Breast epithelium (tissue), 4 donors: Measurements from ENCODE around the gene NIPAL1. TPM values are rescaled to one million over a fixed set of nuclear protein-coding genes. Genes with fewer than 3 reads are reported as not detected.
"Not testable (repeated sequence)": the region's sequence is repeated elsewhere in the genome, so short reads cannot be mapped to it uniquely, and the experiment has no call there.

Source experiments
- DNase-seq, 2 donors: peaks; one replicate each; pipeline ENCODE4 v3.0.0-alpha.2; 2019; ENCODE audit warnings: low spot score in 2 of 2
- H3K27ac ChIP-seq, 2 donors: fragments of 200-600 bp; sonication (generic) in 1 of 2; one replicate each; pipeline ENCODE4 v1.5.1; 2016 to 2019; ENCODE audit warnings: mild to moderate bottlenecking in 1 of 2
- H3K27me3 ChIP-seq, 2 donors: fragments of 200-600 bp; sonication (generic) in 1 of 2; one replicate each; pipeline versions ENCODE4 v1.5.1 to v1.6.0; 2017 to 2019; ENCODE audit warnings: control low read depth in 1 of 2, mild to moderate bottlenecking in 1 of 2
- H3K36me3 ChIP-seq: fragments of 200-600 bp; one replicate; pipeline ENCODE4 v1.5.1; 2019
- H3K4me1 ChIP-seq, 2 donors: fragments of 200-600 bp; sonication (generic); one replicate each; pipeline ENCODE4 v1.5.1; 2016 to 2019; ENCODE audit warnings: control low read depth in 1 of 2
- H3K4me3 ChIP-seq, 3 donors: fragments of 200-600 bp; sonication (generic); 1 replicate in 2 of 3; 2 replicates in 1 of 3; pipeline ENCODE4 v1.5.1; 2016 to 2019; ENCODE audit warnings: mild to moderate bottlenecking in 3 of 3, moderate library complexity in 2 of 3
- H3K9me3 ChIP-seq, 2 donors: fragments of 200-600 bp; sonication (generic) in 1 of 2; one replicate each; pipeline ENCODE4 v1.5.1; 2016 to 2019; ENCODE audit warnings: control low read depth in 1 of 2
- POLR2A ChIP-seq: fragments of 450-650 bp; IDR thresholded peaks from one replicate; pipeline ENCODE4 v1.6.1; 2016; ENCODE audit warnings: antibody characterized with exemption, mild to moderate bottlenecking, moderate library complexity
- POLR2AphosphoS5 ChIP-seq, 3 donors: sonication (generic); formaldehyde crosslinking; IDR thresholded peaks; one replicate each; pipeline ENCODE4 v1.6.1; 2017; ENCODE audit warnings: antibody characterized with exemption in 3 of 3
- intact Hi-C: fragments of 100-400 bp; cut with DNase I; formaldehyde crosslinking; loops from one replicate; pipeline ENCODE4 v1.15.1; 2023; ENCODE audit warnings: low total_unique reads
- total RNA-seq, 3 donors: library from RNA; depleted of rRNA; stranded (reverse); fragments of >200 nt; gene quantifications; one replicate each; pipeline ENCODE4 v1.1.0, GENCODE V29; 2016
- TF ChIP-seq, protein P1 (sequence below), 3 donors: fragments of 450-650 bp; IDR thresholded peaks; one replicate each; pipeline ENCODE4 v1.5.1; 2016 to 2017; ENCODE audit warnings: antibody characterized with exemption in 3 of 3, mild to moderate bottlenecking in 3 of 3, moderate library complexity in 3 of 3

The NIPAL1 gene
- total RNA-seq, 3 donors from 2014 or later, result under 0.01 to 9.4 (median 2.0) TPM

GRCh38 chr4:47996021-47996420 lies 20.6 kb upstream of the NIPAL1 start:
- H3K4me3 ChIP-seq, result no peak overlapping the region
- no peaks in the 10 kb centered on the region for H3K27me3 ChIP-seq
- no peak for DNase-seq
- no peak overlapping the region for H3K27ac ChIP-seq
- peaks cover 9 to 40% of the 10 kb centered on the region in 2 donors for H3K9me3 ChIP-seq
- no peaks in the 10 kb centered on the region for H3K36me3 ChIP-seq
- H3K4me1 ChIP-seq, result no peaks in the 10 kb centered on the region
- intact Hi-C loops, result no loop called here
- TF ChIP-seq, protein P1, sequence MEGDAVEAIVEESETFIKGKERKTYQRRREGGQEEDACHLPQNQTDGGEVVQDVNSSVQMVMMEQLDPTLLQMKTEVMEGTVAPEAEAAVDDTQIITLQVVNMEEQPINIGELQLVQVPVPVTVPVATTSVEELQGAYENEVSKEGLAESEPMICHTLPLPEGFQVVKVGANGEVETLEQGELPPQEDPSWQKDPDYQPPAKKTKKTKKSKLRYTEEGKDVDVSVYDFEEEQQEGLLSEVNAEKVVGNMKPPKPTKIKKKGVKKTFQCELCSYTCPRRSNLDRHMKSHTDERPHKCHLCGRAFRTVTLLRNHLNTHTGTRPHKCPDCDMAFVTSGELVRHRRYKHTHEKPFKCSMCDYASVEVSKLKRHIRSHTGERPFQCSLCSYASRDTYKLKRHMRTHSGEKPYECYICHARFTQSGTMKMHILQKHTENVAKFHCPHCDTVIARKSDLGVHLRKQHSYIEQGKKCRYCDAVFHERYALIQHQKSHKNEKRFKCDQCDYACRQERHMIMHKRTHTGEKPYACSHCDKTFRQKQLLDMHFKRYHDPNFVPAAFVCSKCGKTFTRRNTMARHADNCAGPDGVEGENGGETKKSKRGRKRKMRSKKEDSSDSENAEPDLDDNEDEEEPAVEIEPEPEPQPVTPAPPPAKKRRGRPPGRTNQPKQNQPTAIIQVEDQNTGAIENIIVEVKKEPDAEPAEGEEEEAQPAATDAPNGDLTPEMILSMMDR (IDR thresholded peaks at IDR 0.05), result no peak
- TF ChIP-seq POLR2A, result no peak
- no peak for TF ChIP-seq POLR2AphosphoS5 (IDR thresholded peaks at IDR 0.05)

GRCh38 chr4:48002267-48002666 lies 14.3 kb upstream of the NIPAL1 start:
- no peak overlapping the region for H3K4me3 ChIP-seq
- no peak for TF ChIP-seq POLR2A
- TF ChIP-seq POLR2AphosphoS5 (IDR thresholded peaks at IDR 0.05), result no peak
- TF ChIP-seq, protein P1 (IDR thresholded peaks at IDR 0.05), result no peak
- intact Hi-C loops, result no loop called here
- H3K4me1 ChIP-seq, result no peaks in the 10 kb centered on the region
- DNase-seq, result no peak
- peaks cover 21 to 43% of the 10 kb centered on the region in 2 donors for H3K9me3 ChIP-seq
- H3K27ac ChIP-seq, result no peak overlapping the region
- H3K27me3 ChIP-seq, result no peaks in the 10 kb centered on the region
- no peaks in the 10 kb centered on the region for H3K36me3 ChIP-seq

DNA sequence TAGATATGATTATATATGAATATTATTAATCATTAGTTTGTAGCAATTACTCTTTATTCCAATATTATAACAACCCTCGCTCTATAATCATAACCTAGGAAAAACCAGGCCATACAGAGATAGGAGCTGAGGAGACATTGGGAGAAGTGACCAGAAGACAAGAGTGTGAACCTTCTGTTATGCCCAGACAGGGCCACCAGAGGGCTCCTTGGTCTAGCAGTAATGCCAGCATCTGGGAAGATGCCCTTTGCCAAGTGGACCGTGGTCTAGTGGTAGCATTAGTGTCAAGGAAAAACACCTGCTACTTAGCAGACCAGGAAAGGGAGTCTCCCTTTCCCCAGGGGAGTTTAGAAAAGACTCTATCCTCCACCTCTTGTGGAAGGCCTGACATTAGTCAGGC lies 13.0 kb upstream of the NIPAL1 start:
- H3K36me3 ChIP-seq, DNase-seq, intact Hi-C loops: not testable (repeated sequence)

GRCh38 chr4:48005781-48006180 lies 10.8 kb upstream of the NIPAL1 start:
- Histone ChIP-seq H3K4me1 (no peaks in the 10 kb centered on the region), H3K4me3 (no peak overlapping the region)

More for the DNA sequence above, 13.0 kb upstream of the NIPAL1 start:
- H3K27ac ChIP-seq, H3K4me1 ChIP-seq, H3K4me3 ChIP-seq, H3K27me3 ChIP-seq: not testable (repeated sequence)
- peaks cover 21 to 38% of the 10 kb centered on the region in 2 donors for H3K9me3 ChIP-seq

DNA sequence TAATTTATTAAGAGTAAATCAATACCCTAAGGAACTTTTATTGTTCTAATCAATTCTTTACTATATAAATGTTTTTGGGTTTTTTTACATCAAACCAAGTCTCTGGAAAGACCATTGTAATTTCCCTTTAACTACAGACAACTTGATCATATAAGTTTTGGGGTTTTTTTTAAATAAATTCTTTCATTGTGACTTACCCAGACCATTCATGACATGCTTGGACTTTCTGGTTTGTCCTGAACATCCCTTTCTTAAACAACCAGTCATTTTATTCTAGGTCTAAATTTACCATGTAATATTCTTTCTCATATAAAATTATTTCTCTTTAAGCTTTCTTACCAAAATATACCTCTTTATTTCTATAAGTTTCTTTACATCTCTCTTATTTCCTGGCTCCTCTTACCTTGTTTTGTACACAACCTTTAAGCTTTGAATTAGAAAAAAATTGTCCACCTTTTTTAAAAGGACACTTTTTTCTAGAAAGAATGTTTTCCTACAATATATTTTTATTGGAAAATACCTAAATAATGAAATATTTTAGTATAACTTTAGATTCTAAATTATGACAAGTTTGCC lies 8.5 kb upstream of the NIPAL1 start:
- Histone ChIP-seq H3K27me3 (no peaks in the 10 kb centered on the region), H3K4me1 (no peaks in the 10 kb centered on the region), H3K27ac (no peak overlapping the region), H3K4me3 (no peak overlapping the region), H3K36me3 (no peaks in the 10 kb centered on the region), H3K9me3 (peaks cover 14 to 30% of the 10 kb centered on the region in 2 donors)
- intact Hi-C loops, result no loop called here
- DNase-seq, result no peak
- TF ChIP-seq, protein P1 (IDR thresholded peaks at IDR 0.05), result no peak
- no peak for TF ChIP-seq POLR2A
- TF ChIP-seq POLR2AphosphoS5 (IDR thresholded peaks at IDR 0.05), result no peak

More at GRCh38 chr4:48005781-48006180, 10.8 kb upstream of the NIPAL1 start:
- intact Hi-C loops, result no loop called here
- H3K27ac ChIP-seq, result no peak overlapping the region
- no peaks in the 10 kb centered on the region for H3K27me3 ChIP-seq
- H3K36me3 ChIP-seq, result no peaks in the 10 kb centered on the region
- no peak for TF ChIP-seq POLR2AphosphoS5 (IDR thresholded peaks at IDR 0.05)
- no peak for TF ChIP-seq POLR2A
- TF ChIP-seq, protein P1 (IDR thresholded peaks at IDR 0.05), result no peak
- DNase-seq, result no peak
- peaks cover 14 to 30% of the 10 kb centered on the region in 2 donors for H3K9me3 ChIP-seq

- H3K4me3 ChIP-seq, DNase-seq, H3K4me1 ChIP-seq, H3K27me3 ChIP-seq, H3K36me3 ChIP-seq, H3K27ac ChIP-seq, intact Hi-C loops: not testable (repeated sequence)
- H3K9me3 ChIP-seq, result peaks cover 6 to 20% of the 10 kb centered on the region in 2 donors
Measured at GRCh38 chr4:48010906-48011305, 5.7 kb upstream of the NIPAL1 start.
